ENCODE results near the gene NACC2. TPM values are rescaled to one million over a fixed set of nuclear protein-coding genes. Genes with fewer than 3 reads are reported as not detected.

Gene NACC2
- total RNA-seq, 1 donor from 2014 or later = 8.1 TPM

DNA sequence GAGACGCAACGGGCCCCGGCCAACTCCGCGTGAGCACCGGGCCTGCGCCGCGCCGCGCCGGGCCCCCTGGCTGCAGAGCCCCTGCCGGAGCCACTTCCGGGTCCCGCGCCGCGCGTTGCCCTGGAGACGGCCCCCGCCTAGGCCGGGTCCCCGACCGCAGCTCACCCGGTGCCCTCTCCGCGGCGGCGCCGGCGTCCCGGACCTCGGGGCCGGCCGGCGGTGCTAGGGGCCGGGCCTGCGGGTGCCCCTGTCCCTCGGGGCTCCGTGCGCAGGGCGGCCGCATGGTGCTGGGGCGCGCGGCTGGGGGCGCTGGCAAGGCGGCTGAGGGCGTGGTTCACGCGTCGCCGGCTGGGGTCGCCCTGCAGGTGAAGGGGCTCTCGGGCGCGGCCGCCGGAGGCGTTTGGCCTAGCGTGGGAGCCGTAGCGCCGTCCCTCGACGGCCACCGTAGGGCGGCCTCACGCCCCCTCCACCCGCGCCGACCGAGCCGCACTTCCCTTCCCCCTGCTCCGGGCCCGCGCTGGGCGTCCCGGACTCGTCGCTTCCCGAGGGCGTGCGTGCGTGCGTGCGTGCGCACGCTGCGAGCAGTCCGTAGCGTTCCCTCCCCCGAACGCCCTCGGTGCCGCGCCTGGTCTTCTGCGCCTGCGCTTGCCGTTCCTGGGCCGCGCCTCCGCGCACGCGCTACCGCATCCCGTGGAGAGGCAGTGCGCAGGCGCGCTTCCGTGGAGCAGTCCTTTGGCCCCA, 23.4 kb upstream of the NACC2 start, which contains the start of gene TMEM250:
Gene TMEM250, minus strand, starts transcription at position 556 of the 741 bp plus-strand sequence. CDS start 1,975 bp downstream, outside the sequence.
- Mint-ChIP-seq H3K27ac (ENCODE audit: unreplicated experiment) (peak within 1 kb of the TSS; percentile 78), H3K9me3 (no peaks in the 10 kb centered on the region), H3K4me1 (no peaks in the 10 kb centered on the region), H3K27me3 (ENCODE audit: low read depth) (no peaks in the 10 kb centered on the region), H3K4me3 (peak within 1 kb of the TSS; percentile 88), H3K36me3 (ENCODE audit: low read depth) (no peaks in the 10 kb centered on the region)
- DNase-seq (ENCODE audit: low read depth, low spot score) = peak; percentile 94
- TF ChIP-seq CTCF (conservative IDR thresholded peaks at IDR 0.05) = peak; percentile 19

- DNase-seq (ENCODE audit: low read depth, low spot score) = no peak
- no peaks in the 10 kb centered on the region for H3K9me3 Mint-ChIP-seq
Observed at GRCh38 chr9:136117916-136118319, 22.8 kb upstream of the NACC2 start.

DNA sequence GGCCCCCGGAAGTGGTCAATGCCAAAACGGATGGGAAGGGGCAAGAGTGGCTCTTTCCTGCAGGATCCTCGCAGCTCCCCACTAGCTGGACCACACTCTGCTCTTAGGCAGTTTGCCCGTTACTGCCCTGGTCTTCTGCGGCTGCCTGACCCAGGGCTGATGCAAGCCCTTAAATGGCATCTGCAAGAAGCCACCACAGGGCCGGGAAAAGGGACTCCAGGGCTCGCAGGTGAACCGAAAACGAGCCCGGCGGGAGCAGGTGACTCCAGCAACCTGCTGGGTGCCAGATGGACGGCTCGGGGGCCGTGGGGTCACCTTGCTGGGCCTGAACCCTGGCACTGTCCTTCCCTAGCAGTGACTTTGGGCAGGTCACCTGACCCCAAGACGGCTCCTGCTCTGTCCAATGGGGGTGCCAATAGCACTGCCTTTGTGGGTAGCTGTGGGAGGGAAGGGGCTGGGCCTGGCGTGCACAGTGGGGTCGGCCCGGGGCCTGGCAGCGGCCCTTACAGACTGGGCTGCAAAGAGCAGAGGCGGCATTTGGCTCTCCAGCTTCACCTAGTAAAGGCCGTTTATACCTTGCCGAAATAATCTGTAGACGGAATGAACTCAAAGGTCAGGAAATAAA, 22.3 kb upstream of the NACC2 start:
- no peaks in the 10 kb centered on the region for H3K36me3 Mint-ChIP-seq (ENCODE audit: low read depth)
- no peaks in the 10 kb centered on the region for H3K4me1 Mint-ChIP-seq
- H3K4me3 Mint-ChIP-seq = peak overlapping the region; percentile 88
- H3K27me3 Mint-ChIP-seq (ENCODE audit: low read depth) = no peaks in the 10 kb centered on the region
- no peak for TF ChIP-seq CTCF (conservative IDR thresholded peaks at IDR 0.05)
- no peak overlapping the region for H3K27ac Mint-ChIP-seq (ENCODE audit: unreplicated experiment)
- no peaks in the 10 kb centered on the region for H3K9me3 Mint-ChIP-seq
- DNase-seq (ENCODE audit: low read depth, low spot score) = no peak

More at GRCh38 chr9:136117916-136118319, 22.8 kb upstream of the NACC2 start:
- H3K27ac Mint-ChIP-seq (ENCODE audit: unreplicated experiment) = no peak overlapping the region
- no peak for TF ChIP-seq CTCF (conservative IDR thresholded peaks at IDR 0.05)
- no peaks in the 10 kb centered on the region for H3K36me3 Mint-ChIP-seq (ENCODE audit: low read depth)
- no peaks in the 10 kb centered on the region for H3K4me1 Mint-ChIP-seq
- no peaks in the 10 kb centered on the region for H3K27me3 Mint-ChIP-seq (ENCODE audit: low read depth)
- H3K4me3 Mint-ChIP-seq = peak overlapping the region; percentile 88

- Mint-ChIP-seq H3K27ac (ENCODE audit: unreplicated experiment) (no peak overlapping the region), H3K4me1 (no peaks in the 10 kb centered on the region), H3K27me3 (ENCODE audit: low read depth) (peaks cover under 1% of the 10 kb centered on the region), H3K9me3 (no peaks in the 10 kb centered on the region), H3K36me3 (ENCODE audit: low read depth) (no peaks in the 10 kb centered on the region), H3K4me3 (peak overlapping the region; percentile 70)
- TF ChIP-seq CTCF (conservative IDR thresholded peaks at IDR 0.05) = no peak
- DNase-seq (ENCODE audit: low read depth, low spot score) = no peak
Observed at GRCh38 chr9:136116360-136117098, 21.4 kb upstream of the NACC2 start.

DNA sequence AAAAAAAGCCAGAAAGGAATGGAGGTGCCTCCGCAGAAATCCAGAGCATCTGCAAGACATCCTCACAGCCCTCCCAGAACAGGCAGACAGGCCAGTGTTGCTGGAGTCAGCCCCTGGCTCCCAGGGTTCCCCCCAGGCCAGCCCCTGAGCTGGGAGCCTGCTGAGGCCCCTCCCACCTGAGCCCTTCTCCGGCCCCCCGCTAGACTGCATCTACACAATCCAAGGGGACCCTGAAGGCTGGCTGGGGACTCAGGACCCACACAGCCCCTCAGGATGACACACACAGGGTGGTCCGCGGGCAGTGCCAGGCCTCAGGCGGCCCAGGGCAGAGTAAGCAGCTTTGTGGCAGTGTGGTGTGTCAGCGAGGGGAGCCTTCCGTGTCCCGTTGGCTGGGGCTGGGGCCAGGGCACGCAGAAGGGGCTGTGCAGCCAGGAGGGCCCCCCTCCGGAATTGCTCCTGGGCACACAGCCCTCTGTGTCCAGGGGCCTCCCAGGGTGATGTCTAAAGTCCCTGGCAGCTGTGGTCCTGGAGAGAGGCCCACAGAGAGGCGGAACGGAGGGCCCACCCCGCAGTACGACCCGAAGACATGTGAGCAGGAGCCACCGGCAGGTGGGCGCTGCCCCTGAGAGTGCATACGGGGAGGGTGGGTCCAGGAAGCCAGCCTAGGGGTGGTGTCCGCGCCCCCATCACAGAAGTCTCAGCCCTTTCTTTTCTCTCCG, 20.7 kb upstream of the NACC2 start:
- no peaks in the 10 kb centered on the region for H3K9me3 Mint-ChIP-seq
- peaks cover 3% of the 10 kb centered on the region for H3K27me3 Mint-ChIP-seq (ENCODE audit: low read depth)
- no peak for TF ChIP-seq CTCF (conservative IDR thresholded peaks at IDR 0.05)
- H3K27ac Mint-ChIP-seq (ENCODE audit: unreplicated experiment) = no peak overlapping the region
- H3K4me3 Mint-ChIP-seq = peak overlapping the region; percentile 62
- no peaks in the 10 kb centered on the region for H3K4me1 Mint-ChIP-seq
- H3K36me3 Mint-ChIP-seq (ENCODE audit: low read depth) = no peaks in the 10 kb centered on the region
- DNase-seq (ENCODE audit: low read depth, low spot score) = no peak

Measured in neural crest cell (in vitro differentiated cells).